H1 (cell line): ENCODE data around the gene INHBB.

Experiments used
- EGR1 ChIP-seq: IDR thresholded peaks from 2 replicates; pipeline ENCODE4 v1.6.1; 2011; ENCODE audit warnings: low read depth, low read length, borderline replicate concordance
- HDAC6 ChIP-seq: IDR thresholded peaks from one replicate; pipeline ENCODE4 v1.7.1; 2012; ENCODE audit warnings: low read depth, mild to moderate bottlenecking, inconsistent platforms, low read length, moderate library complexity
- JUN ChIP-seq: IDR thresholded peaks from 2 replicates; pipeline ENCODE4 v1.6.1; 2011; ENCODE audit warnings: low read depth, mild to moderate bottlenecking, improper control_type of control experiment, low read length
- JUND ChIP-seq: IDR thresholded peaks from 2 replicates; pipeline ENCODE4 v1.6.1; 2011; ENCODE audit warnings: mild to moderate bottlenecking, improper control_type of control experiment, low read length
- NRF1 ChIP-seq: IDR thresholded peaks from 2 replicates; pipeline ENCODE4 v1.6.1; 2011; ENCODE audit warnings: mild to moderate bottlenecking, low read depth, low read length, improper control_type of control experiment
- POLR2A ChIP-seq, 2 experiments: IDR thresholded peaks; 1 replicate in 1 of 2; 2 replicates in 1 of 2; pipeline ENCODE4 v1.6.1; 2011; ENCODE audit warnings: low read depth in 2 of 2, low read length in 2 of 2, mild to moderate bottlenecking in 2 of 2; ENCODE audit errors: control extremely low read depth in 1 of 2
- SP4 ChIP-seq: IDR thresholded peaks from 2 replicates; pipeline ENCODE4 v1.6.1; 2012; ENCODE audit warnings: low read length, inconsistent platforms
- TEAD4 ChIP-seq: IDR thresholded peaks from 2 replicates; pipeline ENCODE4 v1.6.1; 2012; ENCODE audit warnings: low read depth, low read length, inconsistent platforms, mixed read lengths
- ZNF274 ChIP-seq: IDR thresholded peaks from 2 replicates; pipeline ENCODE4 v1.7.0; 2012; ENCODE audit warnings: low read length, borderline replicate concordance; ENCODE audit errors: extremely low read depth
- TF ChIP-seq, protein P1 (sequence below), 3 experiments: IDR thresholded peaks; 1 replicate in 2 of 3; 2 replicates in 1 of 3; pipeline versions ENCODE4 v1.5.1 to v1.6.1; 2011; ENCODE audit warnings: low read length in 3 of 3, mild to moderate bottlenecking in 3 of 3, inconsistent platforms in 2 of 3, low read depth in 1 of 3, moderate library complexity in 1 of 3; ENCODE audit not compliant: insufficient read depth in 1 of 3; ENCODE audit errors: control extremely low read depth in 1 of 3
- TF ChIP-seq, protein P2 (sequence below): IDR thresholded peaks from 2 replicates; pipeline ENCODE4 v1.6.1; 2011; ENCODE audit warnings: low read depth, mild to moderate bottlenecking, low read length; ENCODE audit not compliant: insufficient read depth

DNA sequence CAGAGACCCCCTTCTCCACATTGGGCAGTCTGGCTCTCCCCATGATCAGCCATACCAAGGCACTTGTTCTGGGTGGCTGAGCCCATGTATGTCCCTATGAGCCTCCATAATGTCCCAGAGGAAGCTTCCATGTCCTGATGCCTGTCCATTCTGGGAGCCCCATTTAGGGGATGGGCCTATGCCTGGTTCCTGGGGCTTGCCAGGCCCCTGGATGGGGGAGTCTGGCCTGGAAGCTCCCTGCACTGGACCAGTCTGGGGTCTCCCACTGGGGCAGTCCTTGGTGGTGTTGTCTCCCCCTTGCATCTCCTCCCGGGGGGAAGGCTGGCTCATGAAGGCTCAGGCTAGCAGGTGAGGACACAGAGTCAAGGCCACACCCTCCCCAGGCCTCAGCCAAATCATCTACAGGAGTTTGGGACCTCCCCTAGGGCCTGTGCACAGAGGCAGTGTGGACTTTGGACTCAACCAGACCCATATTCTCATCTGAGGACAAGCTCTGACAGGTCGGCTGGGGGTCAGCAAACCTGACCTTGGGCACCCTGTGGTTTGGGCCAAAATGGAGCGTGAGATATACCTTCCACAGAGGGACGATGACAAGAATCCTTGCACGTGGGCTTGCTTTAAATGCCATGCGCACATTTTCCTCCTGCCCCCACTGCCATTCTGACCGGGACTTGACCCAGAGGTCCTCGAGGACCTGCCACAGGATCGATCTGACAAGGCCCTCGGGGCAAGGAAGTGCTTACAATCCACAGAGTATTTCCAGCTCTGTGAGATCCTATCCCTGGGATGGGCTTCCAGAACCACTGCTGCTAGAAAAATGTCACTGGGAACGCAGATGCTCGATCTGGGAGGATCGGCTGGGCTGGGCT lies 38.8 kb downstream of the INHBB start:
- TF ChIP-seq POLR2A (IDR thresholded peaks at IDR 0.05; ENCODE audit: control extremely low read depth in 1 of 2, low read depth in 2 of 2, low read length in 2 of 2), result no peak
- TF ChIP-seq, protein P1, sequence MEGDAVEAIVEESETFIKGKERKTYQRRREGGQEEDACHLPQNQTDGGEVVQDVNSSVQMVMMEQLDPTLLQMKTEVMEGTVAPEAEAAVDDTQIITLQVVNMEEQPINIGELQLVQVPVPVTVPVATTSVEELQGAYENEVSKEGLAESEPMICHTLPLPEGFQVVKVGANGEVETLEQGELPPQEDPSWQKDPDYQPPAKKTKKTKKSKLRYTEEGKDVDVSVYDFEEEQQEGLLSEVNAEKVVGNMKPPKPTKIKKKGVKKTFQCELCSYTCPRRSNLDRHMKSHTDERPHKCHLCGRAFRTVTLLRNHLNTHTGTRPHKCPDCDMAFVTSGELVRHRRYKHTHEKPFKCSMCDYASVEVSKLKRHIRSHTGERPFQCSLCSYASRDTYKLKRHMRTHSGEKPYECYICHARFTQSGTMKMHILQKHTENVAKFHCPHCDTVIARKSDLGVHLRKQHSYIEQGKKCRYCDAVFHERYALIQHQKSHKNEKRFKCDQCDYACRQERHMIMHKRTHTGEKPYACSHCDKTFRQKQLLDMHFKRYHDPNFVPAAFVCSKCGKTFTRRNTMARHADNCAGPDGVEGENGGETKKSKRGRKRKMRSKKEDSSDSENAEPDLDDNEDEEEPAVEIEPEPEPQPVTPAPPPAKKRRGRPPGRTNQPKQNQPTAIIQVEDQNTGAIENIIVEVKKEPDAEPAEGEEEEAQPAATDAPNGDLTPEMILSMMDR (IDR thresholded peaks at IDR 0.05; ENCODE audit: control extremely low read depth in 1 of 3, insufficient read depth in 1 of 3, low read depth in 1 of 3, low read length in 3 of 3), result no peak
- TF ChIP-seq TEAD4, result no peak
- no peak for TF ChIP-seq JUND
- TF ChIP-seq HDAC6, result no peak
- no peak for TF ChIP-seq NRF1
- no peak for TF ChIP-seq SP4
- TF ChIP-seq EGR1, result no peak
- TF ChIP-seq, protein P2, sequence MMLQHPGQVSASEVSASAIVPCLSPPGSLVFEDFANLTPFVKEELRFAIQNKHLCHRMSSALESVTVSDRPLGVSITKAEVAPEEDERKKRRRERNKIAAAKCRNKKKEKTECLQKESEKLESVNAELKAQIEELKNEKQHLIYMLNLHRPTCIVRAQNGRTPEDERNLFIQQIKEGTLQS, result no peak
- no peak for TF ChIP-seq ZNF274
- TF ChIP-seq JUN, result no peak
